ENCODE data around the gene LRRC15. TPM values are rescaled to one million over a fixed set of nuclear protein-coding genes. Genes with fewer than 3 reads are reported as not detected.

Gene LRRC15
- total RNA-seq, 2 donors from 2014 or later: not detected

GRCh38 chr3:194340757-194341400, 28.7 kb downstream of the LRRC15 start:
- no peaks in the 10 kb centered on the region for H3K4me1 Mint-ChIP-seq
- H3K4me3 Mint-ChIP-seq: no peak overlapping the region
- no peak overlapping the region for H3K27ac Mint-ChIP-seq
- no peaks in the 10 kb centered on the region for H3K9me3 Mint-ChIP-seq
- H3K27me3 Mint-ChIP-seq: peaks cover 28% of the 10 kb centered on the region
- no peaks in the 10 kb centered on the region for H3K36me3 Mint-ChIP-seq (ENCODE audit: low read depth)
- ATAC-seq (replicated peaks): no peak

- H3K27me3 Mint-ChIP-seq: peaks cover 28% of the 10 kb centered on the region
- no peak for ATAC-seq (replicated peaks)
- H3K36me3 Mint-ChIP-seq (ENCODE audit: low read depth): no peaks in the 10 kb centered on the region
- no peaks in the 10 kb centered on the region for H3K4me1 Mint-ChIP-seq
- H3K9me3 Mint-ChIP-seq: no peaks in the 10 kb centered on the region
- H3K27ac Mint-ChIP-seq: peak overlapping the region; percentile 4
- H3K4me3 Mint-ChIP-seq: no peak overlapping the region
Measured at GRCh38 chr3:194339840-194340239, 29.7 kb downstream of the LRRC15 start.

GRCh38 chr3:194339356-194339755, 30.2 kb downstream of the LRRC15 start:
- H3K9me3 Mint-ChIP-seq: no peaks in the 10 kb centered on the region
- peaks cover 28% of the 10 kb centered on the region for H3K27me3 Mint-ChIP-seq
- H3K27ac Mint-ChIP-seq: peak overlapping the region; percentile 4
- no peaks in the 10 kb centered on the region for H3K36me3 Mint-ChIP-seq (ENCODE audit: low read depth)
- no peak overlapping the region for H3K4me3 Mint-ChIP-seq
- no peaks in the 10 kb centered on the region for H3K4me1 Mint-ChIP-seq
- no peak for ATAC-seq (replicated peaks)

- H3K27me3 Mint-ChIP-seq: peaks cover 23% of the 10 kb centered on the region
- no peak overlapping the region for H3K27ac Mint-ChIP-seq
- H3K36me3 Mint-ChIP-seq (ENCODE audit: low read depth): no peaks in the 10 kb centered on the region
- no peak for ATAC-seq (replicated peaks)
- no peaks in the 10 kb centered on the region for H3K4me1 Mint-ChIP-seq
- no peaks in the 10 kb centered on the region for H3K9me3 Mint-ChIP-seq
- no peak overlapping the region for H3K4me3 Mint-ChIP-seq
Measured at GRCh38 chr3:194337965-194338753, 31.4 kb downstream of the LRRC15 start.

- H3K4me3 Mint-ChIP-seq: no peak overlapping the region
- H3K27me3 Mint-ChIP-seq: peaks cover 23% of the 10 kb centered on the region
- H3K9me3 Mint-ChIP-seq: no peaks in the 10 kb centered on the region
- H3K4me1 Mint-ChIP-seq: no peaks in the 10 kb centered on the region
- H3K27ac Mint-ChIP-seq: no peak overlapping the region
- no peak for ATAC-seq (replicated peaks)
- no peaks in the 10 kb centered on the region for H3K36me3 Mint-ChIP-seq (ENCODE audit: low read depth)
Measured at GRCh38 chr3:194336601-194337355, 32.8 kb downstream of the LRRC15 start.

GRCh38 chr3:194333981-194334320, 35.6 kb downstream of the LRRC15 start:
- no peaks in the 10 kb centered on the region for H3K4me1 Mint-ChIP-seq
- H3K36me3 Mint-ChIP-seq (ENCODE audit: low read depth): no peaks in the 10 kb centered on the region
- H3K9me3 Mint-ChIP-seq: no peaks in the 10 kb centered on the region
- H3K27me3 Mint-ChIP-seq: peaks cover 18% of the 10 kb centered on the region
- no peak for ATAC-seq (replicated peaks)
- peak overlapping the region; percentile 52 for H3K4me3 Mint-ChIP-seq
- no peak overlapping the region for H3K27ac Mint-ChIP-seq

GRCh38 chr3:194333212-194333980, 36.1 kb downstream of the LRRC15 start:
- H3K27ac Mint-ChIP-seq: no peak overlapping the region
- peak overlapping the region; percentile 52 for H3K4me3 Mint-ChIP-seq
- ATAC-seq (replicated peaks): peak; percentile 98
- H3K36me3 Mint-ChIP-seq (ENCODE audit: low read depth): no peaks in the 10 kb centered on the region
- no peaks in the 10 kb centered on the region for H3K9me3 Mint-ChIP-seq
- peaks cover 18% of the 10 kb centered on the region for H3K27me3 Mint-ChIP-seq
- no peaks in the 10 kb centered on the region for H3K4me1 Mint-ChIP-seq

GRCh38 chr3:194332858-194333211, 36.7 kb downstream of the LRRC15 start:
- Mint-ChIP-seq H3K4me1 (no peaks in the 10 kb centered on the region), H3K27me3 (peaks cover 18% of the 10 kb centered on the region), H3K27ac (no peak overlapping the region), H3K36me3 (ENCODE audit: low read depth) (no peaks in the 10 kb centered on the region), H3K9me3 (no peaks in the 10 kb centered on the region), H3K4me3 (peak overlapping the region; percentile 52)
- ATAC-seq (replicated peaks): no peak

- H3K27ac Mint-ChIP-seq: no peak overlapping the region
- no peak overlapping the region for H3K4me3 Mint-ChIP-seq
- no peaks in the 10 kb centered on the region for H3K9me3 Mint-ChIP-seq
- no peaks in the 10 kb centered on the region for H3K36me3 Mint-ChIP-seq (ENCODE audit: low read depth)
- peaks cover 10% of the 10 kb centered on the region for H3K27me3 Mint-ChIP-seq
- no peaks in the 10 kb centered on the region for H3K4me1 Mint-ChIP-seq
- ATAC-seq (replicated peaks): no peak
Measured at GRCh38 chr3:194330579-194330978, 39.0 kb downstream of the LRRC15 start.

GRCh38 chr3:194330160-194330559, 39.4 kb downstream of the LRRC15 start:
- no peaks in the 10 kb centered on the region for H3K4me1 Mint-ChIP-seq
- H3K4me3 Mint-ChIP-seq: no peak overlapping the region
- H3K9me3 Mint-ChIP-seq: no peaks in the 10 kb centered on the region
- H3K27ac Mint-ChIP-seq: no peak overlapping the region
- ATAC-seq (replicated peaks): no peak
- H3K27me3 Mint-ChIP-seq: peaks cover 10% of the 10 kb centered on the region
- no peaks in the 10 kb centered on the region for H3K36me3 Mint-ChIP-seq (ENCODE audit: low read depth)

- Mint-ChIP-seq H3K27ac (no peak overlapping the region), H3K4me1 (no peaks in the 10 kb centered on the region), H3K4me3 (no peak overlapping the region), H3K36me3 (ENCODE audit: low read depth) (no peaks in the 10 kb centered on the region), H3K27me3 (peaks cover 10% of the 10 kb centered on the region), H3K9me3 (no peaks in the 10 kb centered on the region)
- no peak for ATAC-seq (replicated peaks)
Measured at GRCh38 chr3:194329583-194329965, 40.0 kb downstream of the LRRC15 start.

GRCh38 chr3:194328942-194329582, 40.5 kb downstream of the LRRC15 start:
- no peak for ATAC-seq (replicated peaks)
- Mint-ChIP-seq H3K27ac (no peak overlapping the region), H3K4me3 (no peak overlapping the region), H3K9me3 (no peaks in the 10 kb centered on the region), H3K36me3 (ENCODE audit: low read depth) (no peaks in the 10 kb centered on the region), H3K4me1 (no peaks in the 10 kb centered on the region), H3K27me3 (peaks cover 10% of the 10 kb centered on the region)

GRCh38 chr3:194328053-194328657, 41.4 kb downstream of the LRRC15 start:
- H3K27ac Mint-ChIP-seq: no peak overlapping the region
- peak; percentile 36 for ATAC-seq (replicated peaks)

More at GRCh38 chr3:194328053-194328657, 41.4 kb downstream of the LRRC15 start:
- Mint-ChIP-seq H3K36me3 (ENCODE audit: low read depth) (no peaks in the 10 kb centered on the region), H3K4me1 (no peaks in the 10 kb centered on the region), H3K9me3 (no peaks in the 10 kb centered on the region), H3K4me3 (no peak overlapping the region), H3K27me3 (peaks cover 10% of the 10 kb centered on the region)

Data from activated T-helper 17 cell treated with anti-CD3 and anti-CD28 coated beads, Interleukin-2, amount 50 U/mL, for 72 hours (primary cell).